ENCODE measurements around the gene RBM19. TPM values are rescaled to one million over a fixed set of nuclear protein-coding genes. Genes with fewer than 3 reads are reported as not detected.

RBM19 gene
- total and polyA plus RNA-seq, 2 of the 4 experiments (the other 2 are of a cell fraction) = 18.7 to 19.2 TPM

GRCh38 chr12:113970211-113970610 lies 4.1 kb upstream of the RBM19 start:
- Histone ChIP-seq H3K27ac (ENCODE audit: insufficient read depth, low read length) (no peak overlapping the region), H2BK20ac (ENCODE audit: low read depth, low read length) (no peak overlapping the region), H3K9me3 (ENCODE audit: control insufficient read depth, insufficient read depth, low read length) (no peaks in the 10 kb centered on the region), H4K20me1 (ENCODE audit: insufficient read depth, low read length) (no peaks in the 10 kb centered on the region), H3K23ac (ENCODE audit: low read depth, low read length) (no peak overlapping the region), H3K4me2 (ENCODE audit: low read depth, low read length) (no peak overlapping the region), H3K4me1 (ENCODE audit: control insufficient read depth, insufficient read depth, low read length) (no peaks in the 10 kb centered on the region), H3K4me3 (ENCODE audit: insufficient read depth, low read depth, low read length) (no peak overlapping the region), H3K27me3 (ENCODE audit: control insufficient read depth, insufficient read depth, low read length) (peaks cover 23% of the 10 kb centered on the region), H2AK9ac (replicated peaks; ENCODE audit: low read depth, low read length, poor library complexity) (no peak overlapping the region), H4K91ac (ENCODE audit: insufficient read depth, low read depth, low read length) (no peak overlapping the region), H2BK5ac (ENCODE audit: low read depth, low read length, poor library complexity, severe bottlenecking) (no peak overlapping the region), H4K8ac (ENCODE audit: low read depth in 2 of 2, low read length in 2 of 2) (no peak overlapping the region), H3K4ac (ENCODE audit: low read depth, low read length) (no peak overlapping the region), H2BK120ac (ENCODE audit: low read depth, low read length) (no peak overlapping the region), H2AFZ (replicated peaks; ENCODE audit: low read length, poor library complexity) (no peak overlapping the region), H3K14ac (replicated peaks; ENCODE audit: low read depth, low read length) (no peak overlapping the region), H3K9me1 (ENCODE audit: insufficient read depth, low read length) (no peaks in the 10 kb centered on the region; the same call in 1 of the 2 replicates), H3K18ac (ENCODE audit: low read depth, low read length) (no peak overlapping the region), H3K79me1 (ENCODE audit: low read depth in 1 of 2, low read length in 2 of 2) (peaks cover 8 to 9% of the 10 kb centered on the region in 2 experiments), H2BK15ac (ENCODE audit: low read depth, low read length) (no peak overlapping the region), H3K56ac (ENCODE audit: extremely low read depth, insufficient read depth, low read length) (no peak overlapping the region), H2AK5ac (ENCODE audit: low read depth, low read length) (no peak overlapping the region), H4K5ac (ENCODE audit: low read depth, low read length) (no peak overlapping the region), H3K9ac (ENCODE audit: low read depth, low read length) (no peak overlapping the region), H3K36me3 (ENCODE audit: control insufficient read depth, insufficient read depth, low read length) (no peaks in the 10 kb centered on the region)
- TF ChIP-seq ELK1 (IDR thresholded peaks at IDR 0.05; ENCODE audit: borderline replicate concordance, low read depth, low read length) = no peak
- no peak for TF ChIP-seq RAD21 (IDR thresholded peaks at IDR 0.05; ENCODE audit: low read length)
- TF ChIP-seq RFX5 (IDR thresholded peaks at IDR 0.05; ENCODE audit: low read depth, low read length) = no peak
- 60% methylated on average over 2 of the region's 5 CpGs; no CpG with 5 or more reads in 1 of the 2 experiments for WGBS, 2 experiments (ENCODE audit: extremely low coverage in 2 of 2, insufficient read length in 1 of 2)
- no TSS peak for BruUV-seq (replicated peaks)
- DNase-seq = no peak
- POLR2A ChIA-PET (ENCODE audit: unreplicated experiment) = no interaction called here
- in situ Hi-C loops (cut with MboI; ENCODE audit: low sequenced_read_pairs) = no loop called here
- ATAC-seq (ENCODE audit: low read depth) = no peak
- CTCF ChIA-PET = interaction anchor here (2.6 kb wide), 1 partner anchor 10 kb away, joined by 9 read pairs; no protein-coding TSS in a partner anchor
- dilution Hi-C loops (cut with HindIII; ENCODE audit: low sequenced_read_pairs, unreplicated experiment) = no loop called here
- intact Hi-C loops (cut with micrococcal nuclease) = no loop called here
